GM12878 (cell line): ENCODE data around the gene MDC1. TPM values are rescaled to one million over a fixed set of nuclear protein-coding genes. Genes with fewer than 3 reads are reported as not detected.

ENCODE experiments used
- ATAC-seq: fragments of 200-7000 bp; cut with Tn5 transposase; 3 replicates; pipeline ENCODE4 v1.9.1; 2020; ENCODE audit warnings: mild to moderate bottlenecking, moderate library complexity
- BruUV-seq: library from RNA; stranded (reverse); fragments of 400-500 nt; replicated peaks from 2 replicates; lab custom pipeline; 2021; lab: Mats Ljungman, UMichigan
- CTCF ChIA-PET: fragments of 300-600 bp; sonication (Branson Sonifier 250); formaldehyde crosslinking; extraction: SDS; loops from one replicate; lab custom pipeline; 2021; ENCODE audit warnings: inconsistent platforms; lab: Yijun Ruan, JAX
- POLR2A ChIA-PET: fragments of 350-600 bp; formaldehyde crosslinking; extraction: SDS; loops from one replicate; lab custom pipeline; 2021; ENCODE audit warnings: inconsistent platforms; lab: Charles Lee
- RAD21 ChIA-PET: fragments of 300-600 bp; sonication (Branson Sonifier 250); formaldehyde crosslinking; loops from one replicate; lab custom pipeline; 2023; ENCODE audit warnings: antibody characterized with exemption; ENCODE audit not compliant: unreplicated experiment; lab: Charles Lee
- SMC1A ChIA-PET: fragments of 300-600 bp; sonication (Branson Sonifier 250); formaldehyde crosslinking; loops from one replicate; lab custom pipeline; 2023; ENCODE audit not compliant: unreplicated experiment, uncharacterized antibody; lab: Charles Lee
- DNase-seq: peaks from one replicate; pipeline ENCODE4 v3.0.0-alpha.2; 2011; ENCODE audit warnings: low read depth, low spot score
- FAIRE-seq: peaks from 3 replicates; lab custom pipeline; 2011; peaks lifted over from hg19 to GRCh38; lab: Jason Lieb, UNC
- H2AFZ ChIP-seq: 2 replicates; pipeline ENCODE4 v1.6.0; 2011; ENCODE audit warnings: low read depth, low read length, control low read depth; ENCODE audit not compliant: control insufficient read depth
- H3K27ac ChIP-seq: 2 replicates; pipeline ENCODE4 v1.5.1; 2011; ENCODE audit warnings: control low read depth; ENCODE audit not compliant: control insufficient read depth, insufficient read depth
- H3K27me3 ChIP-seq, 2 experiments: replicated peaks in 1 of 2; 2 replicates each; pipeline versions ENCODE4 v1.6.0 to v1.6.1; 2011; ENCODE audit warnings: low read length in 1 of 2; ENCODE audit not compliant: control insufficient read depth in 2 of 2, insufficient read depth in 2 of 2
- H3K36me3 ChIP-seq, 2 experiments: 2 replicates each; pipeline ENCODE4 v1.5.1; 2011; ENCODE audit warnings: low read length in 1 of 2; ENCODE audit not compliant: control insufficient read depth in 2 of 2, insufficient read depth in 2 of 2
- H3K4me1 ChIP-seq: 2 replicates; pipeline ENCODE4 v1.6.1; 2011; ENCODE audit warnings: mild to moderate bottlenecking, low read length, moderate library complexity, mixed read lengths; ENCODE audit not compliant: control insufficient read depth, insufficient read depth
- H3K4me2 ChIP-seq: 2 replicates; pipeline ENCODE4 v1.6.0; 2011; ENCODE audit warnings: control low read depth; ENCODE audit not compliant: control insufficient read depth, insufficient read depth
- H3K4me3 ChIP-seq: fragments of 200-600 bp; sonication (generic); 2 replicates; pipeline ENCODE4 v1.5.1; 2016
- H3K79me2 ChIP-seq: 2 replicates; pipeline ENCODE4 v1.6.0; 2011; ENCODE audit warnings: low read length; ENCODE audit not compliant: control insufficient read depth, insufficient read depth
- H3K9ac ChIP-seq: 2 replicates; pipeline ENCODE4 v1.8.0; 2011; ENCODE audit warnings: low read length, control low read depth, mixed read lengths; ENCODE audit not compliant: control insufficient read depth, insufficient read depth
- H3K9me3 ChIP-seq: replicated peaks from 3 replicates; pipeline ENCODE4 v1.5.1; 2011; ENCODE audit warnings: mild to moderate bottlenecking, low read length; ENCODE audit not compliant: control insufficient read depth, insufficient read depth
- H4K20me1 ChIP-seq: 2 replicates; pipeline ENCODE4 v1.6.0; 2011; ENCODE audit not compliant: control insufficient read depth, insufficient read depth
- ATF3 ChIP-seq: IDR thresholded peaks from 2 replicates; pipeline ENCODE4 v1.6.1; 2011; ENCODE audit warnings: low read depth, mild to moderate bottlenecking, low read length, moderate library complexity, borderline replicate concordance; ENCODE audit errors: extremely low read depth
- E4F1 ChIP-seq: fragments of 450-650 bp; IDR thresholded peaks from 2 replicates; pipeline ENCODE4 v1.6.1; 2018; ENCODE audit warnings: borderline replicate concordance, mild to moderate bottlenecking; ENCODE audit not compliant: partially characterized antibody
- ELK1 ChIP-seq: IDR thresholded peaks from 2 replicates; pipeline ENCODE4 v1.6.1; 2012; ENCODE audit warnings: low read depth, low read length, improper control_type of control experiment
- HDAC2 ChIP-seq: fragments of 200-600 bp; sonication (generic); IDR thresholded peaks from 2 replicates; pipeline ENCODE4 v1.6.1; 2017
- IKZF1 ChIP-seq: fragments of 450-650 bp; conservative IDR thresholded peaks from 2 replicates; pipeline ENCODE4 v1.6.1; 2017; ENCODE audit warnings: antibody characterized with exemption, mild to moderate bottlenecking
- MEF2B ChIP-seq: fragments of 450-650 bp; IDR thresholded peaks from 2 replicates; pipeline ENCODE4 v1.6.1; 2018; ENCODE audit warnings: mild to moderate bottlenecking, moderate library complexity; ENCODE audit not compliant: partially characterized antibody, poor library complexity, severe bottlenecking
- ZBTB11 ChIP-seq: fragments of 450-650 bp; formaldehyde crosslinking; IDR thresholded peaks from 2 replicates; pipeline ENCODE4 v1.5.0; 2022; ENCODE audit warnings: mild to moderate bottlenecking, missing genetic modification characterization
- ZBTB33 ChIP-seq: fragments of 450-650 bp; IDR thresholded peaks from 2 replicates; pipeline ENCODE4 v1.6.1; 2017; ENCODE audit warnings: mild to moderate bottlenecking
- WGBS: methylation state at CpG from one replicate; pipeline ENCODE4 v1.1.6; 2016; ENCODE audit warnings: low lambda C conversion rate; ENCODE audit not compliant: insufficient replicate concordance, insufficient coverage; ENCODE audit errors: missing lambda C conversion rate; 5-methylcytosine and 5-hydroxymethylcytosine counted together
- in situ Hi-C: fragments of 300-500 bp; cut with MboI; formaldehyde crosslinking; loops from 9 replicates; pipeline ENCODE4 v1.14.3; 2018; ENCODE audit warnings: mixed read lengths
- intact Hi-C: fragments of 100-400 bp; cut with micrococcal nuclease; formaldehyde crosslinking; loops from one replicate; pipeline ENCODE4 v1.14.2; 2022; ENCODE audit not compliant: unreplicated experiment
- polyA plus RNA-seq, 11 experiments: library from polyadenylated mRNA; depleted of rRNA in 4 of 11; unstranded in 6 of 11; stranded (reverse) in 5 of 11; fragments of >200 nt; fragmentation: Nextera tagmentation in 4 of 11; fragmentation: Illumina TruSeq in 1 of 11; extraction: Ambion mirVana in 4 of 11; extraction: Trizol in 1 of 11; gene quantifications; 1 replicate in 1 of 11; 2 replicates in 10 of 11; pipeline versions ENCODE4 v1.2.1 to v1.2.3, GENCODE V29; 2011 to 2016; ENCODE audit warnings: inconsistent platforms in 2 of 11, missing spikeins in 2 of 11, low read depth in 1 of 11
- total RNA-seq, 4 experiments: library from RNA; depleted of rRNA in 3 of 4; stranded (reverse); fragments of >200 nt in 3 of 4; fragmentation: Illumina TruSeq in 1 of 4; extraction: Trizol in 1 of 4; gene quantifications; 2 replicates each; pipeline versions ENCODE4 v1.2.1 to v1.2.3, GENCODE V29; 2013 to 2021

MDC1 gene
- total and polyA plus RNA-seq, 10 of the 15 experiments (the other 5 are each of a cell fraction or from before 2014, with no cell fraction given), result 5.1 to 62.5 (median 22.4) TPM

GRCh38 chr6:30740540-30740870 is 23.4 kb upstream of the MDC1 start:
- no peak overlapping the region for H2AFZ ChIP-seq
- TF ChIP-seq E4F1, result no peak
- TF ChIP-seq ELK1, result no peak
- no peak for TF ChIP-seq ATF3
- no peak for TF ChIP-seq ZBTB33
- no peak for TF ChIP-seq ZBTB11
- no peak for TF ChIP-seq IKZF1
- no peak for TF ChIP-seq HDAC2
- no peak for TF ChIP-seq MEF2B
- no peak for ATAC-seq
- H3K9me3 ChIP-seq, result peaks cover 5% of the 10 kb centered on the region; the same call in 2 of the 3 replicates
- POLR2A ChIA-PET, result interaction anchor here (0.7 to 9.4 kb wide), 7 partner anchors 10 to 82 kb away, joined by 3 to 89 read pairs (median 5); partner anchors contain the start of gene MDC1
- RAD21 ChIA-PET, result interaction anchor here (1.4 to 2.1 kb wide), 3 partner anchors 17 to 82 kb away, joined by 4 to 6 read pairs (median 5); no protein-coding TSS in a partner anchor
- peak overlapping the region; percentile 20 for H3K4me2 ChIP-seq
- intact Hi-C loops (no loop called here), in situ Hi-C loops (no loop called here)
- DNase-seq, result no peak
- no peaks in the 10 kb centered on the region for H3K27me3 ChIP-seq
- no peak overlapping the region for H3K27ac ChIP-seq
- BruUV-seq, result no TSS peak
- no peaks in the 10 kb centered on the region for H4K20me1 ChIP-seq
- 100% methylated on average over 2 of the region's 2 CpGs for WGBS
- H3K79me2 ChIP-seq, result peaks cover 37% of the 10 kb centered on the region
- no peak overlapping the region for H3K4me3 ChIP-seq
- no peak overlapping the region for H3K9ac ChIP-seq
- SMC1A ChIA-PET, result interaction anchor here (0.7 to 10.0 kb wide), 7 partner anchors 9 to 138 kb away, joined by 3 to 122 read pairs (median 4); no protein-coding TSS in a partner anchor
- no peak for FAIRE-seq
- CTCF ChIA-PET, result interaction anchor here (0.9 to 2.0 kb wide), 6 partner anchors 9 to 173 kb away, joined by 3 to 6 read pairs (median 4); no protein-coding TSS in a partner anchor
- peaks cover 6 to 12% of the 10 kb centered on the region in 2 experiments for H3K36me3 ChIP-seq
- peaks cover 43% of the 10 kb centered on the region for H3K4me1 ChIP-seq
